ENCODE data around the gene COL6A6.

The COL6A6 gene

GRCh38 chr3:130516645-130517512 lies at the start of gene COL6A6:
COL6A6 (plus strand) TSS chr3:130517177; CDS start chr3:130560365, 43,188 bp downstream.
- DNase-seq, result no peak

DNA sequence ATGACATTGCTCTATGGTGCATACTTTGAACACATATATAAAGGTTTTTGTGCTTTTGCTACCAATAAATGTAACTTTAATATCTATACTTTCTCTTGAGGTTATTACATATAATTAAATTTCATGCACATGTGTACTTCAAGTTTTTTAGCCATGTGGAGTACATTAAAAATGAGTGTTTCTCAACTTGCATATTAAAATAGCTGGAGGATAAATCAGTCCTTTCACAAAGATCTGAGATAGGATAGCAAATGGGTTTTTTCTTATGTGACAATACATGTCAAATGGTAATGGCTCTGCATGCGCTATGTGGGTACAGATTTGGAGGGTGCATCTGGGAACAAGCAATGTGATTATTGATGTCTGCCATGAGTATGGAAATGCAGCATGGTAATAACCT lies 48.7 kb upstream of the COL6A6 start:
- no peak for DNase-seq

DNA sequence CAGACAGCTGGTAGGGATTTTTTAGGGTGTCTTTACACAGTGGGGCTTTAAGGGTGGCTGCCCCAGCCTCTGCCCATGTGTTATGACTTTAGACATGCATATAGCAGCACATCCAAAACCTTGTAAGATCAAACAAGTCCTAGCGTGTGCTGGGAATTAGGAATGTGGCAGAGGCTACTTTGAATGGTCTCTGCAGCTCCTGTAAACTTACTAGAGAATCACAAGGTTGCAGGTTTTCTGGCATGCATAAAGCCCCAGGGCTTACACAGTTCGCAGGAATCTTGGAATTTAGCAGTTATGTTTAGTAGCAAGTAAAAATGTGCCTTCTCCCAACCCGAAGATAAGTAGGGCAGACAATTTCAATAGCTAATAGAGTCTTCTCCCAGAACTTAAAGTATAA lies 46.9 kb upstream of the COL6A6 start:
- no peak for DNase-seq

DNA sequence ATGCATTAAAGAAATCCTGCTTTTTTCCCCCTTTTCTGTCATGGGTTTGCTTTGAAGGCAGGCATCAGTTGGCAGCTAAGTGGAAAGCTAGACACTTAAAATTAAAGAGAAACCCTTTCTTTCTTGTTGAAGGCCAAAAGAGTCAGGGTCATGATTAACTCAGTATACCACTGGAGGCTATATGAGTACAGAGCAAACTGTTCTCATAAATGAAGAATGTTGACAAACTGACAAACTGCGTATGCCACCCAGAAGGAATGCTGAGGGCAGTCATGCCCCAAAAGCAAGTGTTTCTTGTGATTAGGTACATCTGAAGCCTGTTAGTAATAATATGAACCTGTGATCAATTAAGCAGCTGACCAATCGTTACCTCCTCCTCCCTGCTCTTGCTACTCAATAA lies 43.6 kb upstream of the COL6A6 start:
- no peak for DNase-seq

DNA sequence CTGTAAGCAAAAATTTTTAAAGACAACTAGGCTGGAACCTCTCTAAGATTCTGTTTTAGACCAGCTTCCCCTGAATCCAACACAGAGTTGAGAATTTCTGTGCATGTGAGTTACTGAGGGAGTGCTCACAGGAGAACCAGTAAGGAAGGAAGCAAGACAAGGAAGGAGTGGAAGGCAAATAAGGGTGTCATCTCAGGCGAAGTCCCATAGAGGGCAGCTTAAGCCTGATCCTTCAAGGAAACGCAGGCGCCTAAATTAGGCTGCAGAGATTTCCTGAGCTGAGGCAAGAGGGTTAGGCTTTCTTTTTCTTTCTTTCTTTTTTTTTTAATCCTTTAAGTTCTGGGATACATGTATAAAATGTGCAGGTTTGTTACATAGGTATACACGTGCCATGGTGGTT lies 36.2 kb upstream of the COL6A6 start:
- DNase-seq, result no peak

- DNase-seq, result no peak
These were observed 28.7 kb upstream of the COL6A6 start for GRCh38 chr3:130488288-130488687.

DNA sequence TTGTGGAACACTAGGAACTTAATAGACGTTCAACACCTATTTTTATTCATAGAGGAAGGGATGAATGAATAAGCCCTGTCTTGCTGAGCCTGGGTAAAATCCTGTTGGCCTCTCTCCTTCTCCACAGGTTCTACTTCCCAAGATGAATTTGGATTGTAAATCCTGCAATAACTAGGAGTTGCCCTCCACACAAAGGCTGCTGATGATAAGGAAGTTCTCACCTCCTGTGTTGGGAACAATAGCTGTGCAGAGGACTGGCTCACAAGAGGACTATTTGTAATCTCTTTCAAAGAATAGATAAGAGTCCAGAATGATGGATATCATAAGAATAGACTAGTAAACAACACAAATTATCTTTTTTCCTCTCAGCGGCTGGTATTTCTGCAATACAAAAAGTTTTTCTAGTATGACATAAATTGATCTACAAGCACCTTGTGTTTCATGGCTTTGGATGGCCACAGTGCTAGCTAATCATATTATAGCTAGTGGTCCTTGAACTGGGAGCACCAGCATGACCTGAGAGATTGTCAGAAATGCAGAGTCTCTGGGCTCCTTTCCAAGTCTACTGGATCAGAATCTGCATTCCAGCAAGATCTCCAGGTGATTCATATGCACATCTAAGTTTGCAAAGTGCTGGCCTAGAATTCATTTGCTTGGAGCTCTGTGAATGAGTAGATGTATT lies 28.1 kb upstream of the COL6A6 start:
- DNase-seq, result no peak

DNA sequence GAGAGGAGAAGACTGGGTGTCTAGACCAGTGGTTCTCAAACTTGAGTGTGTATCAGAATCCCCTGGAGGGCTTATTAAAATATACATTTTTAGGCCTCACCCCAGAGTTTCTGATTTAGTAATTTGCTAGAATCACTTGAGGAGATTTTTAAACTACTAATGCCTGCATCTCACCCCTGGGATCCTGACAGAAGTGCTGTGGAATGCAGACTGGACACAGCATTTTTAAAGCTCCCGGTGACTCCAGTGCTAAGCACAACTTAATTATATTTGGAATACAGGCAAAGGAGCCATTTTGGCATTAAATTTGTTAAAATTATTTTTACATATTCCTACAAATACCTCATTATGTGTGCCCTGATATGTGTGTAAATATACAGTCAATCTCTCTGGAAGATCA lies 26.7 kb upstream of the COL6A6 start:
- DNase-seq, result no peak

- no peak for DNase-seq
These were observed 25.5 kb upstream of the COL6A6 start for GRCh38 chr3:130491431-130491830.

DNA sequence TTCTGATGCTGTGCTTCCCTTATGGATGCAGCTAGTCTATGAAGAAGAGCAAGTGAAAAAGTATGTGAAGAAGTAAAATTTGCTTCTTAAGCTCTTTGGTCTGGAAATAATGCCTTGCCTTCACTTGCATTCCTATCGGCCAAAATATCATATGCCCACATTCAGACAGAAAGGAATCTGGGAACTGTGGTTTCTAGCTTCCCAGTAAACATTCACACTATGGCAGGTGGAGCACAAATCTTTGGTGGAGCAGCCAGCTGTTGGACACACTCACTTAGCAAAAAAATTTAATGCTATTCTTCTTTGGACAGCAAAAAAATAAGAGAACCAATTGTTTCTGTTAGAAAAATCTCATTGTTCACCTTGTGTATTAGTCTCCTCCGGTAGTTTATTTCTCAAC lies 12.3 kb upstream of the COL6A6 start:
- DNase-seq, result no peak

- no peak for DNase-seq
These were observed 10.9 kb upstream of the COL6A6 start for GRCh38 chr3:130506031-130506430.

DNA sequence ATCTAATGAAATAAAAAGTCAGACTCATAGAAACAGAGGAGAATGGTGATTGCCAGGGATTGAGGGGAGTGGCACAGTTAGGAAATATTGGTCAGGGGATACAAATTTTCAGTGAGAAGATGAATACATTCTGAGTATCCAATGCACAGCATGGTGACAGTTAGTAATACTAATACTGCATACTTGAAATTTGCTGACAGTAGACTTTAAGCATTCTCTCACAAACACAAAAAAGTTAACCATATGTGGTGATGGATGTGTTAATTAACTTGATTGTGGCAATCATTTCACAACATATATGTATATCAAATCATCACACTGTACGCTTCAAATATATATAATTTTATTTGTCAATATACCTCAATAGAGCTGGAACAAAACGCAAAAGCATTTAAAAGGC lies 9.2 kb upstream of the COL6A6 start:
- DNase-seq, result no peak

DNA sequence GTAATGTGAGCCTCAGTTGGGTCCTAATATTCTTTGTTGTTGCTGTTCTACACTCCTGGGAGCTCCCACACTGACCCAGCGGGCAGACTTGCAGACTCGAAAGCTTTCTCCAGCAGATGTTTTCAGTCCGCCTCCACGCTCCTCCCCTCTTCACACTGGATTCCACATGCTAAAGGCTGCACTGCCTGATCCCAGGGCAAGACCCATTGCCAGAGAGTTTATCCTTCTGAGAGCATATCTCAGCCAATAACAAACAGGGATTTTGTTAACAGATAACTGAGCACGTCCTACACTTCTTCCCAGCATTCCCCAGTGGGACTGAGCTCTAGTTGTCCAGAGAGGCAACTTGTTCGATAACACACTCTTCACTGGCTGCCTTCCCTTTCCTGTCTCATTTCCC lies 8.0 kb upstream of the COL6A6 start:
- DNase-seq, result no peak

DNA sequence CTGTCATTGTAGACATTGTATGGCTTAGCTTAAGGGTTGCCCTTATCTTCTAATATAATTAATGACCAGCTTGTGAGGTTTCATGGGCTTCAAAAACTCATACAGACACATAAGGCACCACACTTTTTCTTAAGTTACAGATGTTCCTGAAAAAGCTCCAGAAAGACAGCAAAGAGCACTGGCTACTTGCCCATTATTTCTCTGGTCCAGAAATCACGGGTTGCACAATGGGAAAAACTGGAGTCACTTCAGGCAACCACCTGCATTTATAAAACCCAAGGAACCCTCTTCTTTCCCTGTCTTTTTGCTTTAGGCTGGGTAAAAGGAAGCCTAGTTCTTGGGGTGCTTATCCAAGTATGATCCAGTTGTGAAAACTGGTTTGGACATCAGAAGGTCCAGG lies 2.3 kb upstream of the COL6A6 start:
- DNase-seq, result no peak

DNA sequence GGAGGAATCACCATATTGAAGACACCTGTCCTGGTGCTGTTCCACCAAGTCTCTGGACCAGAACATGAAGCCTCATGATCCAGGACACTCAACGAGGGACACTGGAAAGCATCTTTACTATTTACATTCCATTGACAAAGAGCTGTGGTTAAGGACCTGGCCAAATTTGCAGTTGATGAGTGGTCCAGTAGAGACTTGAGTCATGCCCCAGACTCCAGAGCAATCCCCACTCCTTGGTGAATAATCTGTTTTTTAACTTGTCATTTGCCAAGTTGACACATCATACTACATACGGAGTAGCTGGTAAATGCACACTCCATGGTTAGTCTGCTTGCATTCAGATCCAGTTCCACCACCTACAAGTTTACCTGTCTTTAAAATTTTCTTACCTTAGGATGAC lies 1.2 kb upstream of the COL6A6 start:
- DNase-seq, result no peak

DNA sequence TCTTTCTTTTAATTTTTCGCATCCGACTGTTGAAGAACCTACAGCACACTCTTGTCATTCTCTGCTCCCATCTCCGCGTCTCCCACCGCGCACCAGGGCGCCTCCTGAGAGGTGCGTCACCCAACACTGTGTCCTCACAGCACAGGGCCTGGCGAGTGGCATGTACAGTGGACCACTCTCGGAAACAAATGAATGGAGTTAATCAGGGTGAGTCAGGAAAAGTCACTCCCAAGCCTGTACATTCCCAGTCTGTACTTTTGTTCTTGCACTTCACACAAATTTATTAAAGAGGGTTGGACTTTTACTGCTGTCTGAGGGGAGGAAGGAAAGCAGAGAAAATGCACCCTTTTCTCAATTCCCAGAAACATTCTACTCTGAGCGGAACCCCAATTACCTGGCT lies 625 bp downstream of the COL6A6 start:
- DNase-seq, result no peak

DNA sequence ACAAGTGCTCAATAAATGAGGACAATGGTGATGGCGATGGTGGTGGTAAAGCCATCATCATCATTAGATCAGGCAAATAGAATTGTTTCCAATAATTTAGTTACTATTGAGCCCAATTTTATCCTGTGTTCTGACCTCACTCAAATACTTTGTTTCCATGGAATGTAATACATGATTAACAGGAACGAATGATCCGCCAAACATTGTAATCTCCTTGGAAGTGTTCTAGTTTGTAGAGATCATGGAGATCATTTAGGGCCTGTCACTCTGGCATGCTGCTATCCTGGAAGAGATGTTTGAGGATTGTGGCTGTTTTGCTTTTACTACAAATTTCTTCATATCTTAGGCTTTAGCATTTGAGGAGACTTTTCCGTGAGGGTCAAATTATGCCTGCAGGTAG lies 2.8 kb downstream of the COL6A6 start:
- no peak for DNase-seq

DNA sequence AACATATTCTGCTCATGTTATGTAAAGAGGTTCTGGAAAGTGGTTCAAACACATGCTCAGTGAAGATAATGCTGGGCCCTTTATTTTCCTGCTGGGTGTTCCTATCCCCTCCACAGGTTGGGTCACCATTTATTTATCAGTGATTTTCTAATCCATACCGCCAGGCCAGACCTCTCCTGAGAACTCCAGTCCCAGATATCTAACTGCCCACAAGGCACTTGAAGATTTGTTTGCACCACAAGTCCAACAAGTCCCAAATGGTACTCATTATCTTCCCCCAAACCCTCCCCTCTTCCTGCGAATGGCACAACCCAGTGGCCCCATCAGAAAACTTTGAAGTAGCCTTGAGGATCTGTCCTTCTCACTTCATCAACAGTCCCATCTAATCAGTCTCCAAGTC lies 5.4 kb downstream of the COL6A6 start:
- DNase-seq, result no peak

- no peak for DNase-seq
These were observed 10.4 kb downstream of the COL6A6 start for GRCh38 chr3:130527426-130527825.

DNA sequence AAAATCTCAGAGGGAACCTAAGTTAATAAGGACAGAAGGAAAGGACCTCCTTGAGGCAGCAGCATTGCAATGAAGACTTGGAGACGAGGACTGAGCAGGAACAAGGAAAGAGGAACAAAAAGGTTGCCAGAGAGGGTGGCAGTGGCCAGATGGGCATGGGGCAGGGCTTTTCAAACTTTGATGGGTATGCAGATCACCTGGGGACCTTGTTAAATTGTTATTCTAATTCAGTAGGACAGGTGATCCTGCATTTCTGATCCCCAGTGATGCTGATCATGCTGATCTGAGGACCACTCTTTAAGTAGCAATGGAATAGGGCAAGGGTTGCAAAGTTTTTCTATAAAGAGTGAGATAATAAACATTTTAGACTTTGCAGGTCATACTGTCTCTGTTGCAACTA lies 11.1 kb downstream of the COL6A6 start:
- DNase-seq, result no peak

DNA sequence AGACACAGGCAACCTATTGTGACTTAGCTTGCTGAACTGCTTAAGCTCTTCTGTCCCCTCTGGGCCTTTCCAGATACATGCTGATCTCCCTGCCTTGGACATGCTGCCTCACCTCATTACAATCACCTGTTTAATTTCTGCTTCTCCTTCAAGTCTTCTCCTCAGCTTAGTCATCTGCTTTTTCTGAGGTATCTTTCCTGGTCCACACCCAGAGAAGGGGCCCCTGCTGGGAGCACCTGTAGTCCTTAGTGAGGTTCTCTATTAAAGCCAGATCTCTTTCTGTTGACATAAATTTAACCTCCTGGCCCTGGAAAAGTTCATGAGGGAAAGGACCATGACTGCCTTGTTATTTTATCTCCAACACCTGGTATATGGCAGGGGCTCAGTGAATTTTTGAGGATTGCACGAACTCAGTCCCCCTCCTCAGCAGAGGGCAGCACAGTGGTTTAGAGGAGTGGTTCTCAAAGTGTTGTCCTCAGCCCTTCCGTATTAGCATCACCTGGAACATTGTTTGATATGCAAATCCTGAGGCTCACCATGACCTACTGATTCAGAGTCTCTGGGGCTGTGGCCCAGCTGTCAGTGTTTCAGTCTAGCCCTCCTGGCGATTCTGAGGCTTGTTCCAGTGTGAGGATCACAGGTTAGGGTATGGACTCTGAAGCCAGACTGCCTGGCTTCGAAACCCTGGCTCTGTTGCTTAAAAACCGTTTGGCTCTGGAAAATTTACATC lies 12.7 kb downstream of the COL6A6 start:
- DNase-seq, result no peak

GRCh38 chr3:130533247-130533646 lies 16.3 kb downstream of the COL6A6 start:
- DNase-seq, result no peak

DNA sequence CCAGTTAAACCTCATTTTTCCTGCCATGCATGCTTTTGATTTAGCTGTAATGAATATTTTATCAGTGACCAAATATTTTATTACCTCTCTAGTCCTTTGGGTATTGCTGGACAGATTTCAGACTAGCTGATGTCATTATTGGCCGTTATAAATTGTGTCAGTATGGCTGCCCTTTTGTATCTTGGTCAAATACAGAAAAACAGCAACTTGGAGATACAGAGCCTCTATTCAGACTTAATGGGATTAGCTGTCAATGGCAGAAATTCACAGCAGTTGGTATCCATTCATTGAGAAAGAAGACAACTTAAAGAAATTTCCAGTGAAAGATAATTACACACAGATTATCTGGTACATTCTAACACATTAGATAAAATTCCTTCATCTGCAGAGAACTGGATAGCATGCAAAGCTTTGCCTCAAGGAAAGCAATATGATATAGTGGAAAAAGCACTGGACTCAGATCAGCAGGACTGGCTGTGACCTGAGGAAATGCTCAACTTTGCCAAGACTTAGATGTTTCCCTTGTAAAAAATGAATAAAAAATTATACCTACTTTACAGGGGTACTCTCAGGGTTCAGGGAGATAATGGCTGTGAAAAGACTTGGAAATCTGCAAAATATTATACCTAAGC lies 20.8 kb downstream of the COL6A6 start:
- DNase-seq, result no peak
